Measurements from ENCODE around the gene MAP4.

- no peak for TF ChIP-seq CREB5 (CRISPR knock-in tag; IDR thresholded peaks at IDR 0.05; ENCODE audit: low read depth)
- no peak for TF ChIP-seq RARB (CRISPR knock-in tag; IDR thresholded peaks at IDR 0.05)
- TF ChIP-seq CSRNP3 (CRISPR knock-in tag; IDR thresholded peaks at IDR 0.05) = no peak
- TF ChIP-seq ZC3H10 (CRISPR knock-in tag; IDR thresholded peaks at IDR 0.05) = no peak
- no peak for TF ChIP-seq ISL1 (CRISPR knock-in tag; IDR thresholded peaks at IDR 0.05)
- TF ChIP-seq PATZ1 (CRISPR knock-in tag; IDR thresholded peaks at IDR 0.05; ENCODE audit: borderline replicate concordance) = no peak
- TF ChIP-seq ZFP30 (CRISPR knock-in tag; IDR thresholded peaks at IDR 0.05) = no peak
- TF ChIP-seq TOX (CRISPR knock-in tag; IDR thresholded peaks at IDR 0.05; ENCODE audit: borderline replicate concordance) = no peak
- TF ChIP-seq ARNTL (CRISPR knock-in tag; IDR thresholded peaks at IDR 0.05; ENCODE audit: borderline replicate concordance, low read depth) = no peak
- no peak for TF ChIP-seq CSDC2 (CRISPR knock-in tag; IDR thresholded peaks at IDR 0.05)
Observed at GRCh38 chr3:47877290-47877689, 138.9 kb downstream of the MAP4 start.
